ENCODE results near the gene MOGAT1. TPM values are rescaled to one million over a fixed set of nuclear protein-coding genes. Genes with fewer than 3 reads are reported as not detected.

Gene MOGAT1
- total and polyA plus RNA-seq, 9 of the 15 experiments (the other 6 are each of a cell fraction or from before 2014, with no cell fraction given): not detected

DNA sequence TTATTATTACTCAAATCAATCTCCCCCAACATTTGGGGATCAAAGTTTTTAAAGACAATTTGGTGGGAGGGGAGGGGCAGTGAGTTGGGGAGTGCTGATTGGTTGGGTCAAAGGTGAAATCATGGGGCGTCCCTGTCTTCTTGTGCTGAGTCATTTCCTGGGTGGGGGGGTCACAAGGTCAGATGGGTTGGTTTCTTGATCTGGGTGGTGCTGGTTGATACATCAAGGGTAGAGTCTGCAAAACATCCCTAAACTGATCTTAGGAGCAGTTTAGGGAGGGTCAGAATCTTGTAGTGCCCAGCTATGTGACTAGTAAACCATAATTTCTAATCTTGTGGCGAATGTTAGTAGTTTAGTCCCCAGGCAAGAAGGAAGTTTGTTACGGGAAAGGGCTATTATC, 67.4 kb downstream of the MOGAT1 start (continued):
- TF ChIP-seq, protein P1, sequence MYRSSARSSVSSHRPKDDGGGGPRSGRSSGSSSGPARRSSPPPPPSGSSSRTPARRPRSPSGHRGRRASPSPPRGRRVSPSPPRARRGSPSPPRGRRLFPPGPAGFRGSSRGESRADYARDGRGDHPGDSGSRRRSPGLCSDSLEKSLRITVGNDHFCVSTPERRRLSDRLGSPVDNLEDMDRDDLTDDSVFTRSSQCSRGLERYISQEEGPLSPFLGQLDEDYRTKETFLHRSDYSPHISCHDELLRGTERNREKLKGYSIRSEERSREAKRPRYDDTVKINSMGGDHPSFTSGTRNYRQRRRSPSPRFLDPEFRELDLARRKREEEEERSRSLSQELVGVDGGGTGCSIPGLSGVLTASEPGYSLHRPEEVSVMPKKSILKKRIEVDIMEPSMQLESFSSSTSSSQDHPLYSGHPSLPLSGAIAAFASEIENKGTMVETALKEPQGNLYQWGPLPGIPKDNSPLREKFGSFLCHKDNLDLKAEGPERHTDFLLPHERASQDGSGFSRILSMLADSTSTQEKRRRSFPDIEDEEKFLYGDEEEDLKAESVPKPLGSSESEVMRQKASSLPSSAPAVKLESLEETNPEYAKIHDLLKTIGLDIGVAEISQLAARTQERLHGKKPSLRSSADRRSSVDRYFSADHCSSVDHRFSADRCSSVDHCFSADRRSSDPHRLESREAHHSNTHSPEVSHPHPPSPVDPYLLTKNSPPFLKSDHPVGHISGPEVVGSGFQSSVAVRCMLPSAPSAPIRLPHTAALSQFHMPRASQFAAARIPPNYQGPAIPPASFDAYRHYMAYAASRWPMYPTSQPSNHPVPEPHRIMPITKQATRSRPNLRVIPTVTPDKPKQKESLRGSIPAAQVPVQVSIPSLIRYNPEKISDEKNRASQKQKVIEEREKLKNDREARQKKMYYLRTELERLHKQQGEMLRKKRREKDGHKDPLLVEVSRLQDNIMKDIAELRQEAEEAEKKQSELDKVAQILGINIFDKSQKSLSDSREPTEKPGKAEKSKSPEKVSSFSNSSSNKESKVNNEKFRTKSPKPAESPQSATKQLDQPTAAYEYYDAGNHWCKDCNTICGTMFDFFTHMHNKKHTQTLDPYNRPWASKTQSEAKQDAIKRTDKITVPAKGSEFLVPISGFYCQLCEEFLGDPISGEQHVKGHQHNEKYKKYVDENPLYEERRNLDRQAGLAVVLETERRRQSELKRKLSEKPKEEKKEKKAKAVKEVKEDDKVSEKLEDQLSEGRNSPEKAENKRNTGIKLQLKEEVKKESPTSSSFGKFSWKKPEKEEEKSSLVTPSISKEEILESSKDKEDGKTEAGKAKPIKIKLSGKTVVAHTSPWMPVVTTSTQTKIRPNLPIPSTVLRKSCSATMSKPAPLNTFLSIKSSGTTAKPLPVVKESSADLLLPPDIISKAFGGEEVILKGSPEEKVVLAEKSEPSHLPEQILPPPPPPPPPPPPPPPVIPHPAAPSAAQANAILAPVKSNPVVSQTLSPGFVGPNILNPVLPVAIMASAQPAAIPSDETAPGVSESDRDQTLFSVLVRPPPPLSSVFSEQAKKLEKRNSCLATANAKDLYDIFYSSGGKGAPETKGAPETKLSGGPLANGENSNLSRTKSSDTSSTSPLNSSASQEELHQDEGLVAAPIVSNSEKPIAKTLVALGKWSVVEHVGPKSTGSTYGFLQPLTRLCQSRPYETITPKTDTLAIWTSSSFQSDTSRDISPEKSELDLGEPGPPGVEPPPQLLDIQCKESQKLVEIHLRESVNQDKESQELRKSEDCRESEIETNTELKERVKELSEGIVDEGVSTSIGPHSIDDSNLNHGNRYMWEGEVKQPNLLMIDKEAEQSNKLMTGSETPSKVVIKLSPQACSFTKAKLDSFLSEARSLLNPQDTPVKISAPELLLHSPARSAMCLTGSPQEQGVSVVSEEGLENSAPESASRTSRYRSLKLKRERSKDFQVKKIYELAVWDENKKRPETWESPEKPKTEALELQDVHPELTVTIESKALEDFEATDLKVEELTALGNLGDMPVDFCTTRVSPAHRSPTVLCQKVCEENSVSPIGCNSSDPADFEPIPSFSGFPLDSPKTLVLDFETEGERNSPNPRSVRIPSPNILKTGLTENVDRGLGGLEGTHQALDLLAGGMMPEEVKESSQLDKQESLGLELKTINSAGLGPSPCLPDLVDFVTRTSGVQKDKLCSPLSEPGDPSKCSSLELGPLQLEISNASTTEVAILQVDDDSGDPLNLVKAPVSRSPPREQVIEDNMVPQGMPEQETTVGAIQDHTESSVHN (IDR thresholded peaks at IDR 0.05; ENCODE audit: borderline replicate concordance in 1 of 2, low read depth in 1 of 2): no peak
- TF ChIP-seq, protein P2, sequence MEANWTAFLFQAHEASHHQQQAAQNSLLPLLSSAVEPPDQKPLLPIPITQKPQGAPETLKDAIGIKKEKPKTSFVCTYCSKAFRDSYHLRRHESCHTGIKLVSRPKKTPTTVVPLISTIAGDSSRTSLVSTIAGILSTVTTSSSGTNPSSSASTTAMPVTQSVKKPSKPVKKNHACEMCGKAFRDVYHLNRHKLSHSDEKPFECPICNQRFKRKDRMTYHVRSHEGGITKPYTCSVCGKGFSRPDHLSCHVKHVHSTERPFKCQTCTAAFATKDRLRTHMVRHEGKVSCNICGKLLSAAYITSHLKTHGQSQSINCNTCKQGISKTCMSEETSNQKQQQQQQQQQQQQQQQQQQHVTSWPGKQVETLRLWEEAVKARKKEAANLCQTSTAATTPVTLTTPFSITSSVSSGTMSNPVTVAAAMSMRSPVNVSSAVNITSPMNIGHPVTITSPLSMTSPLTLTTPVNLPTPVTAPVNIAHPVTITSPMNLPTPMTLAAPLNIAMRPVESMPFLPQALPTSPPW (CRISPR knock-in tag; IDR thresholded peaks at IDR 0.05): no peak
- TF ChIP-seq TAF1 (IDR thresholded peaks at IDR 0.05; ENCODE audit: control insufficient read depth, extremely low read depth, insufficient read depth, low read length, severe bottlenecking) (no peak), HNRNPK (IDR thresholded peaks at IDR 0.05; ENCODE audit: low read depth, low read length, poor library complexity, severe bottlenecking) (no peak)
- TF ChIP-seq, protein P3, sequence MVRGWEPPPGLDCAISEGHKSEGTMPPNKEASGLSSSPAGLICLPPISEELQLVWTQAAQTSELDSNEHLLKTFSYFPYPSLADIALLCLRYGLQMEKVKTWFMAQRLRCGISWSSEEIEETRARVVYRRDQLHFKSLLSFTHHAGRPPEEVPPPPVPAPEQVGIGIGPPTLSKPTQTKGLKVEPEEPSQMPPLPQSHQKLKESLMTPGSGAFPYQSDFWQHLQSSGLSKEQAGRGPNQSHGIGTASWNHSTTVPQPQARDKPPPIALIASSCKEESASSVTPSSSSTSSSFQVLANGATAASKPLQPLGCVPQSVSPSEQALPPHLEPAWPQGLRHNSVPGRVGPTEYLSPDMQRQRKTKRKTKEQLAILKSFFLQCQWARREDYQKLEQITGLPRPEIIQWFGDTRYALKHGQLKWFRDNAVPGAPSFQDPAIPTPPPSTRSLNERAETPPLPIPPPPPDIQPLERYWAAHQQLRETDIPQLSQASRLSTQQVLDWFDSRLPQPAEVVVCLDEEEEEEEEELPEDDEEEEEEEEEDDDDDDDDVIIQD (CRISPR knock-in tag; IDR thresholded peaks at IDR 0.05): no peak
- TF ChIP-seq, protein P4, sequence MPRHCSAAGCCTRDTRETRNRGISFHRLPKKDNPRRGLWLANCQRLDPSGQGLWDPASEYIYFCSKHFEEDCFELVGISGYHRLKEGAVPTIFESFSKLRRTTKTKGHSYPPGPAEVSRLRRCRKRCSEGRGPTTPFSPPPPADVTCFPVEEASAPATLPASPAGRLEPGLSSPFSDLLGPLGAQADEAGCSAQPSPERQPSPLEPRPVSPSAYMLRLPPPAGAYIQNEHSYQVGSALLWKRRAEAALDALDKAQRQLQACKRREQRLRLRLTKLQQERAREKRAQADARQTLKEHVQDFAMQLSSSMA (CRISPR knock-in tag; IDR thresholded peaks at IDR 0.05): no peak
